Caco-2 (cell line): ENCODE measurements around the gene ZBTB7A. TPM values are rescaled to one million over a fixed set of nuclear protein-coding genes. Genes with fewer than 3 reads are reported as not detected.

Experiments
- BruUV-seq: library from RNA; stranded (reverse); fragments of 400-500 nt; replicated peaks from 2 replicates; lab custom pipeline; 2021; lab: Mats Ljungman, UMichigan
- CTCF ChIA-PET: fragments of 300-600 bp; sonication (Branson Sonifier 250); formaldehyde crosslinking; loops from one replicate; lab custom pipeline; 2022; ENCODE audit warnings: antibody characterized with exemption; lab: Charles Lee
- POLR2A ChIA-PET: fragments of 300-600 bp; sonication (Branson Sonifier 250); formaldehyde crosslinking; loops from one replicate; lab custom pipeline; 2022; ENCODE audit warnings: antibody characterized with exemption; lab: Charles Lee
- DNase-seq, 2 experiments: peaks; one replicate each; pipeline versions ENCODE4 v3.0.0 to v3.0.0-alpha.2; 2020 to 2022
- H3K27me3 ChIP-seq: replicated peaks from 2 replicates; pipeline ENCODE4 v1.6.0; 2011; ENCODE audit warnings: low read length; ENCODE audit not compliant: control insufficient read depth, insufficient read depth
- H3K36me3 ChIP-seq: 2 replicates; pipeline ENCODE4 v1.5.1; 2011; ENCODE audit warnings: low read length; ENCODE audit not compliant: control insufficient read depth, insufficient read depth
- H3K4me1 ChIP-seq: fragments of 250-450 bp; sonication (Bioruptor Pico); 2 replicates; pipeline ENCODE4 v1.5.1; 2020; ENCODE audit warnings: mild to moderate bottlenecking
- H3K4me3 ChIP-seq: 2 replicates; pipeline ENCODE4 v1.5.1; 2011; ENCODE audit warnings: low read depth, mild to moderate bottlenecking, control low read depth, low read length
- H3K9me3 ChIP-seq: fragments of 250-450 bp; sonication (Bioruptor Pico); 2 replicates; pipeline ENCODE4 v1.5.1; 2020; ENCODE audit warnings: mild to moderate bottlenecking, moderate library complexity
- H3K27ac Mint-ChIP-seq: one replicate; pipeline ENCODE4 v1.8.0; 2022; ENCODE audit warnings: mixed read lengths; ENCODE audit not compliant: unreplicated experiment
- H3K27me3 Mint-ChIP-seq: one replicate; pipeline ENCODE4 v1.8.0; 2022; ENCODE audit warnings: mixed read lengths; ENCODE audit not compliant: insufficient read depth, unreplicated experiment
- H3K36me3 Mint-ChIP-seq: one replicate; pipeline ENCODE4 v1.8.0; 2022; ENCODE audit warnings: mild to moderate bottlenecking, mixed read lengths; ENCODE audit not compliant: insufficient read depth, unreplicated experiment
- H3K4me1 Mint-ChIP-seq: one replicate; pipeline ENCODE4 v1.8.0; 2022; ENCODE audit warnings: low read depth, mixed read lengths; ENCODE audit not compliant: unreplicated experiment
- H3K4me3 Mint-ChIP-seq: one replicate; pipeline ENCODE4 v1.8.0; 2022; ENCODE audit warnings: mild to moderate bottlenecking, moderate library complexity, mixed read lengths; ENCODE audit not compliant: unreplicated experiment
- H3K9me3 Mint-ChIP-seq: one replicate; pipeline ENCODE4 v1.8.0; 2022; ENCODE audit warnings: mixed read lengths; ENCODE audit not compliant: unreplicated experiment
- intact Hi-C: fragments of 100-400 bp; cut with micrococcal nuclease; formaldehyde crosslinking; loops from one replicate; pipeline ENCODE4 v1.10.0; 2022; ENCODE audit not compliant: unreplicated experiment
- total RNA-seq: library from RNA; stranded (reverse); gene quantifications from 2 replicates; pipeline ENCODE4 v1.2.3, GENCODE V29; 2022
- TF ChIP-seq, protein P1 (sequence below), 2 experiments: fragments of 200-600 bp in 1 of 2; IDR thresholded peaks; 1 replicate in 1 of 2; 2 replicates in 1 of 2; pipeline versions ENCODE4 v1.5.1 to v1.8.0; 2011 to 2022; ENCODE audit warnings: antibody characterized with exemption in 1 of 2, control low read depth in 1 of 2, inconsistent platforms in 1 of 2, low read depth in 1 of 2, low read length in 1 of 2, mild to moderate bottlenecking in 1 of 2, moderate library complexity in 1 of 2; ENCODE audit not compliant: insufficient read depth in 1 of 2, severe bottlenecking in 1 of 2, unreplicated experiment in 1 of 2

The ZBTB7A gene
- total RNA-seq, 1 experiment from 2014 or later = 11.9 TPM

DNA sequence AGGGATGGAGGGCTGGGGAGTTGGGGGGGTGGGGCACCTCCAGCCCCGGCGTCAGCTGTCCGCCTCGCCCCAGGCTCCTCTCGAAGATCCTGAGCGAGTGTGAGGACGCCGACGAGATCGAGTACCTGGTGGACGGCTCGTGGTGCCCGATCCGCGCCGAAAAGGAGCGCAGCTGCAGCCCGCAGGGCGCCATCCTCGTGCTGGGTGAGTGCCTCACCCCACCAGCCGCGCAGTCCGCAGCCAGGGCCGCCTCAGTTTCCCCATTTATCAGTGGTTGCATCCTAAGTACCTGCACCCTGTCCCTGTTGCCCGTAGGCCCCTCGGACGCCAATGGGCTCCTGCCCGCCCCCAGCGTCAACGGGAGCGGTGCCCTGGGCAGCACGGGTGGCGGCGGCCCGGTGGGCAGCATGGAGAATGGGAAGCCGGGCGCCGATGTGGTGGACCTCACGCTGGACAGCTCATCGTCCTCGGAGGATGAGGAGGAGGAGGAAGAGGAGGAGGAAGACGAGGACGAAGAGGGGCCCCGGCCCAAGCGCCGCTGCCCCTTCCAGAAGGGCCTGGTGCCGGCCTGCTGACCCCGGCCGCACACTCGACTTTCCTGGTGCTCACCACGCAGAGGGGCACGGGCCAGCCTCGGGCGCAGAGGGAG lies 29.3 kb downstream of the ZBTB7A start:
- Mint-ChIP-seq H3K27me3 (no peaks in the 10 kb centered on the region), H3K4me3 (no peak overlapping the region), H3K9me3 (no peaks in the 10 kb centered on the region), H3K4me1 (no peaks in the 10 kb centered on the region), H3K27ac (no peak overlapping the region), H3K36me3 (peaks cover 52% of the 10 kb centered on the region)
- TF ChIP-seq, protein P1, sequence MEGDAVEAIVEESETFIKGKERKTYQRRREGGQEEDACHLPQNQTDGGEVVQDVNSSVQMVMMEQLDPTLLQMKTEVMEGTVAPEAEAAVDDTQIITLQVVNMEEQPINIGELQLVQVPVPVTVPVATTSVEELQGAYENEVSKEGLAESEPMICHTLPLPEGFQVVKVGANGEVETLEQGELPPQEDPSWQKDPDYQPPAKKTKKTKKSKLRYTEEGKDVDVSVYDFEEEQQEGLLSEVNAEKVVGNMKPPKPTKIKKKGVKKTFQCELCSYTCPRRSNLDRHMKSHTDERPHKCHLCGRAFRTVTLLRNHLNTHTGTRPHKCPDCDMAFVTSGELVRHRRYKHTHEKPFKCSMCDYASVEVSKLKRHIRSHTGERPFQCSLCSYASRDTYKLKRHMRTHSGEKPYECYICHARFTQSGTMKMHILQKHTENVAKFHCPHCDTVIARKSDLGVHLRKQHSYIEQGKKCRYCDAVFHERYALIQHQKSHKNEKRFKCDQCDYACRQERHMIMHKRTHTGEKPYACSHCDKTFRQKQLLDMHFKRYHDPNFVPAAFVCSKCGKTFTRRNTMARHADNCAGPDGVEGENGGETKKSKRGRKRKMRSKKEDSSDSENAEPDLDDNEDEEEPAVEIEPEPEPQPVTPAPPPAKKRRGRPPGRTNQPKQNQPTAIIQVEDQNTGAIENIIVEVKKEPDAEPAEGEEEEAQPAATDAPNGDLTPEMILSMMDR (IDR thresholded peaks at IDR 0.05; ENCODE audit: insufficient read depth in 1 of 2, low read depth in 1 of 2, low read length in 1 of 2, severe bottlenecking in 1 of 2, unreplicated experiment in 1 of 2) = no peak
- Histone ChIP-seq H3K36me3 (peaks cover 2% of the 10 kb centered on the region), H3K4me1 (no peaks in the 10 kb centered on the region), H3K4me3 (no peak overlapping the region), H3K9me3 (no peaks in the 10 kb centered on the region), H3K27me3 (no peaks in the 10 kb centered on the region)
- BruUV-seq = no TSS peak
- DNase-seq = no peak
- intact Hi-C loops = no loop called here
- POLR2A ChIA-PET = no interaction called here
- CTCF ChIA-PET = no interaction called here

DNA sequence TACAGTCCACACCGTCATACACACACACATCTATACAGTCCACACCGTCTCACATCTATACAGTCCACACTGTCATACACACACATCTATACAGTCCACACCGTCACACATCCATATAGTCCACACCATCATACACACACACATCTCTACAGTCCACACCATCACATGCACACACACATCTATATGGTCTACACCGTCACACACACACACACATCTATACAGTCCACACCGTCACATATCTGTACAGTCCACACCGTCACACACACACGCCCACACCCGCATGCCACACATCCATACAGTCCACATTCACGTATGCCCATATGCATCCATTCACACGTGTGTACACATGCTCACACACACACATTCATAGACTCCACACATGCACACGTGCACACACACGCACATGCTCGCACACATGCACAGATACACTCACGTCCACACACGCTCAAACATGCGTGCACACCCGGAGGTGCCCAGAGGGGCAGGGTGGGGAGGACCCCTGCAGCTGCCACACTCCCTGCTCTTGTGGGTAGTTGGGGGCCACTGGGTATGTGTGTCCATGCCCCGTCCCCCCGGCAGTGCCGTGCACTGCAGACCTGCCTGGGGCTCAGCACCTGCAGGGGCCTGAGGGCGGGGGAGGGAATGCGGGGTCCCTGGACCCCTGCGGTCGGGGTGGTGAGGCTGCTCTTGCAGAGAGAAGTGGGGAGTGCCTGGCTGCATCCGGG lies 30.0 kb downstream of the ZBTB7A start:
- ChIA-PET CTCF (no interaction called here), POLR2A (no interaction called here)
- no peak for DNase-seq
- TF ChIP-seq, protein P1 (IDR thresholded peaks at IDR 0.05; ENCODE audit: insufficient read depth in 1 of 2, low read depth in 1 of 2, low read length in 1 of 2, severe bottlenecking in 1 of 2, unreplicated experiment in 1 of 2) = no peak
- intact Hi-C loops = no loop called here
- no TSS peak for BruUV-seq
- no peaks in the 10 kb centered on the region for H3K27me3 ChIP-seq
- peaks cover 2% of the 10 kb centered on the region for H3K36me3 ChIP-seq
- no peak overlapping the region for H3K4me3 Mint-ChIP-seq
- peaks cover 45% of the 10 kb centered on the region for H3K36me3 Mint-ChIP-seq
- no peaks in the 10 kb centered on the region for H3K9me3 ChIP-seq
- H3K4me1 ChIP-seq = no peaks in the 10 kb centered on the region
- H3K4me3 ChIP-seq = no peak overlapping the region
- H3K27me3 Mint-ChIP-seq = no peaks in the 10 kb centered on the region
- H3K4me1 Mint-ChIP-seq = no peaks in the 10 kb centered on the region
- no peak overlapping the region for H3K27ac Mint-ChIP-seq
- no peaks in the 10 kb centered on the region for H3K9me3 Mint-ChIP-seq

DNA sequence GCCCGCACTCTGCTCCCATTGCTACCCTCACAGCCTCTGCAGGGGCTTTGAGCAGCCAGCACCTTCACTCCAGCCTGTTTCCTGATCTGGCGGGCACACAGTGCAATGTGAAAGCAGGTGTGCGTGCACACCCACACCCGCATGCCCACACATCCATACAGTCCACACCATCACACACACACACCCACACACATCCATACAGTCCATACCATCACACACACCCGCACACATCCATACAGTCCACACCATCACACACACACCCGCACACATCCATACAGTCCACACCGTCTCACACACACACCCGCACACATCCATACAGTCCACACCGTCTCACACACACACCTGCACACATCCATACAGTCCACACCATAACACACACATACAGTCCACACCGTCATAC lies 31.1 kb downstream of the ZBTB7A start:
- no peak for DNase-seq
- Mint-ChIP-seq H3K27ac (no peak overlapping the region), H3K9me3 (no peaks in the 10 kb centered on the region), H3K36me3 (peaks cover 39% of the 10 kb centered on the region), H3K27me3 (no peaks in the 10 kb centered on the region), H3K4me3 (no peak overlapping the region), H3K4me1 (no peaks in the 10 kb centered on the region)
- no TSS peak for BruUV-seq
- CTCF ChIA-PET = no interaction called here
- TF ChIP-seq, protein P1 (IDR thresholded peaks at IDR 0.05; ENCODE audit: insufficient read depth in 1 of 2, low read depth in 1 of 2, low read length in 1 of 2, severe bottlenecking in 1 of 2, unreplicated experiment in 1 of 2) = no peak
- Histone ChIP-seq H3K9me3 (no peaks in the 10 kb centered on the region), H3K4me1 (no peaks in the 10 kb centered on the region), H3K4me3 (no peak overlapping the region), H3K27me3 (no peaks in the 10 kb centered on the region), H3K36me3 (peaks cover 2% of the 10 kb centered on the region)
- intact Hi-C loops = no loop called here
- POLR2A ChIA-PET = no interaction called here
